Thymus (tissue), 11 donors: ENCODE measurements around the gene ATG7. TPM values are rescaled to one million over a fixed set of nuclear protein-coding genes. Genes with fewer than 3 reads are reported as not detected.

ENCODE experiments used
- DNase-seq, 9 donors: peaks; one replicate each; pipeline ENCODE4 v3.0.0-alpha.2; 2013; ENCODE audit warnings: low spot score in 9 of 9, low read depth in 6 of 9, missing footprints in 1 of 9
- H3K27ac ChIP-seq, 2 donors: one replicate each; pipeline ENCODE4 v1.5.1; 2013; ENCODE audit warnings: control low read depth in 1 of 2, low read depth in 1 of 2, low read length in 1 of 2, mild to moderate bottlenecking in 1 of 2, moderate library complexity in 1 of 2
- H3K27me3 ChIP-seq, 2 donors: one replicate each; pipeline ENCODE4 v1.5.1; 2013; ENCODE audit warnings: low read length in 1 of 2; ENCODE audit not compliant: control insufficient read depth in 2 of 2, insufficient read depth in 1 of 2
- H3K36me3 ChIP-seq, 2 donors: one replicate each; pipeline ENCODE4 v1.5.1; 2013; ENCODE audit warnings: low read length in 1 of 2, mild to moderate bottlenecking in 1 of 2, moderate library complexity in 1 of 2; ENCODE audit not compliant: control insufficient read depth in 2 of 2, insufficient read depth in 2 of 2
- H3K4me1 ChIP-seq, 2 donors: one replicate each; pipeline ENCODE4 v1.5.1; 2013; ENCODE audit warnings: low read length in 2 of 2; ENCODE audit not compliant: control insufficient read depth in 2 of 2, insufficient read depth in 2 of 2
- H3K4me3 ChIP-seq, 2 donors: one replicate each; pipeline ENCODE4 v1.5.1; 2013; ENCODE audit warnings: low read length in 2 of 2, control low read depth in 1 of 2, mild to moderate bottlenecking in 1 of 2
- H3K9me3 ChIP-seq, 2 donors: one replicate each; pipeline ENCODE4 v1.5.1; 2013; ENCODE audit warnings: low read length in 1 of 2, mild to moderate bottlenecking in 1 of 2; ENCODE audit not compliant: control insufficient read depth in 2 of 2, insufficient read depth in 1 of 2
- WGBS: extraction: QIAGEN DNeasy Blood & Tissue Kit; methylation state at CpG from one replicate; pipeline ENCODE4 v1.1.7; 2013; 5-methylcytosine and 5-hydroxymethylcytosine counted together
- polyA plus RNA-seq: library from polyadenylated mRNA; stranded (reverse); fragments of 200-250 nt; gene quantifications from one replicate; pipeline ENCODE4 v1.2.3, GENCODE V29; 2013
- total RNA-seq: library from RNA; stranded (reverse); fragments of 120-200 nt; gene quantifications from one replicate; pipeline ENCODE4 v1.2.4, GENCODE V29; 2013
- donor health status: healthy.

Gene ATG7
- total and polyA plus RNA-seq, 2 donors = 9.0 to 21.7 TPM

DNA sequence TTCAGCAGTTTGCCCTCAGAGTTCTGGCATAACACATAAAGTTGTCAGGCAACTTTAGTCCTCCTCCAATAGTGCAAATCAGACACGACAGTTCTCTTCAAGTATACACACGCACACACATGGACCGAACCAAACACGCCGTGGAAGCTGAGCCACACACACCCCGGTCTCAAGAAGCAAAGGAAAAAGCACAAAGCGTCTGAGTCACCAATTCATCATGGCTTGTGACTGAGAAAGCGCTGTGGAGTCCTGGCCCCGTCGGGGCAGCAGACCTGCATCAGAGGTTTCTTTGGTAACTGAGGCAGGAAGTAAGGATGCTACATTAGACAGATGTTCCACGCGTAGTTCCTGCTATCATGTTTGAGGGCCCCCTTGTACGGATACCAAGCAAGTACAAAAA lies 285.8 kb downstream of the ATG7 start:
- Histone ChIP-seq H3K4me1 (peaks cover 0 to 24% of the 10 kb centered on the region in 2 donors), H3K27me3 (no peaks in the 10 kb centered on the region), H3K27ac (peak overlapping the region in 1 of 2 donors; percentile 55), H3K36me3 (peaks cover 72 to 81% of the 10 kb centered on the region in 2 donors), H3K9me3 (no peaks in the 10 kb centered on the region), H3K4me3 (no peak overlapping the region)
- DNase-seq = no peak
- WGBS = 92% methylated on average over 13 of the region's 13 CpGs

DNA sequence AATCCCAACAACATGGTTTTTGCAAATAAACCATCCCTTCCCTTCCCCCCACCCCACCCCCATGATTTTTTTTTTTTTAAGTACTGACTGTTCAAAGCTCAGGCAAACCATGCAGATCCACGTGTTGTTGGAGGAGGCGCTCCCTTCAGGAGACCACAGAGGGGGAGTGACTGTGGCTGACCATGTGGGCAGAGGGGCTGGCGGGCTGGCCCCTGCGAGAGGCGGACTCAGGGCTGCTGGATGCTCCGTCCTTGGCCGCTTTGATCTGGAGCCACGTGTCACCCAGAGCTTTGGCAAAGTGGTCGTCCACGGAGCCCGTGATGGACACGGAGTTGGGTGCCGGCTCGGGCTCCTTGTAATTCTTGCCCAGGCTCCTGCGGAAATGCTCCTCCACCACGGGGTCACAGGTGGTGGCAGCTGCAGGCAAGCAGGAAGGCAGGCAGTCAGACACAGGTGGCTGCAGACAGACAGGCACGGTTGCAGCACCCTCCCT lies 286.3 kb downstream of the ATG7 start:
- peaks cover 0 to 24% of the 10 kb centered on the region in 2 donors for H3K4me1 ChIP-seq
- peak overlapping the region; percentile 48 to 55 for H3K27ac ChIP-seq
- H3K9me3 ChIP-seq = no peaks in the 10 kb centered on the region
- no peaks in the 10 kb centered on the region for H3K27me3 ChIP-seq
- no peak overlapping the region for H3K4me3 ChIP-seq
- no peak for DNase-seq
- H3K36me3 ChIP-seq = peaks cover 72 to 85% of the 10 kb centered on the region in 2 donors
- 91% methylated on average over 17 of the region's 17 CpGs for WGBS

DNA sequence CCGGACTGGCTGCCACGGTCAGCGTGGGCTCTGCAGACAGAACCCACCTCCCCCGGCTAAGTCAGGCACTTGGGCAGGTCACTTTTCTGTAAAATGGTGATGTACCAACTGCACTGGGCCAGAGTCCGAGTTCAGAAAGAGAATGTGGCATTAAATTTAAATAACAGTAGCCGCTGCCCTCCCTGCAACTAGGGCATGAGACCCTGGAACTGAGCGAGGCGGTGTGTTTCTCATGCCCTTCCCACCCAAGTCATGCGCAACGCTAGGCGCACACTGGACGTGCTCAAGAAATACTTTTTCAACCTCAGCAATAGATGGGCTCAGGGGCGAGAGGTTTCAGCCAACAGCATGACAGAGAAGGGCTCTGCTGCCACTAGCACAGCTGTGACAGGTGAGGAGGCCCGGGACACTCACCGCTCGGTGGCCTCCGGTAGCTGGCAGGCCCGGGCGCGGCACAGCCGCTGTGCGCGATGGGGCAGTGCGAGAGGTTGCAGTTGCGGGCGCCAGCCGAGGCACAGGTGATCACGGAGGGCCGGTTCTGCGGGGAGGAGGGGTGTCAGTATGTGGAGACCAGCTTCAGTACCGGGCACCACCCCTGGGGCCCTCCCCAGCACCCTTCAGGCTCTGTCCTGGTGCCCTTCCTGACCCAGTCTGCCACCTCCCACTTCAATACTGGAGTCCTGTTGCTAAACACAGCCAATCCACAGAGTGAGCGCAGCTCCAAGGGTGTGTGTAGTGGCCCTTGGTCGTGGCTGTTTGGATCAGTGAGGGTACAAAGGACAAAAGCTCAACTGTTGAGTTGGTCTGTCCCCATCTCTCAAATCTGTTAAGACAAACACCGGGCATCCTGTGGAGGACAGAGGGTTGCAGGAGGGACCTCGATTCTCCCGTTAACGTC lies 287.0 kb downstream of the ATG7 start:
- WGBS = 95% methylated on average over 37 of the region's 37 CpGs
- Histone ChIP-seq H3K9me3 (no peaks in the 10 kb centered on the region), H3K4me1 (peaks cover 0 to 24% of the 10 kb centered on the region in 2 donors), H3K27me3 (no peaks in the 10 kb centered on the region), H3K36me3 (peaks cover 79 to 87% of the 10 kb centered on the region in 2 donors), H3K27ac (peak overlapping the region in 1 of 2 donors; percentile 55), H3K4me3 (no peak overlapping the region)
- no peak for DNase-seq

DNA sequence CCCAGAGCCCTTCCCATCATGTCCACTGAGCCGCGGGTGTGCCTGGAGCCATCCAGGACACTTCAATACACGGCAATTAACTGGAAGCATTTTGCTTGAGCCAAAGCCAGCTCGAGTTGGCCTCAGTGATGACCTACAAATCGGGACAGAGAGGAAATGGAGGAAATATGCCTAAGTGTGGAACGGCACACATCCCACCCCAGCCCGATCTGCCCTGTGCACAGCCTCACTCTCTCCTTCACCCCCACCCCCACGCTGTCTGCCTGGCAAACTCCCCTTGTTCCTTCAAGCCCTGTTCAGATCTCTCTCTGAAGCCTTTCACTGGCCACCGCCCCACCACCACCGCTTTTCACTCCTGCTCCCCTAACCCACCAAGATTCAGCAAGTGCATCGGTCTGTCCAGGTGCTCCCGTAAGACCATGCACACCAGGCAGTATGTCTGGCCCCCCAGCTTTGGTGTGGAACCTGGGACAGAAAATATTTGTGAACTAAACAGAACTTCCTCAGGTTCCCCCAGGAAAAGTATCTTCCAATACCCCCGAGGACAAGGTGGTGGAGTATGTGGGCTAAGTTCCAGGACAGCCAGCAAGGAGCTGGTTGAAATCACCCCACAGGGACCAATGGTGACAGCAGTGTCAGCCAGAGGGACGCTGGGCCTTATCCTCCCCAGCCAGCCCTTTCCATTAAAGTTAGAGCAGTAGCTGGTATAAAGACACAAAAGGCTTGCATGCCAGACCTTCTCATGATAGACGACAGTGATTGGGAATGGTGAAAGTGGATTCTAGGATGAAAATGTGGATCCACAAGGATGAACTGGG lies 287.8 kb downstream of the ATG7 start:
- Histone ChIP-seq H3K4me3 (no peak overlapping the region), H3K36me3 (peaks cover 80 to 90% of the 10 kb centered on the region in 2 donors), H3K4me1 (peaks cover 0 to 27% of the 10 kb centered on the region in 2 donors), H3K9me3 (no peaks in the 10 kb centered on the region), H3K27ac (no peak overlapping the region), H3K27me3 (no peaks in the 10 kb centered on the region)
- WGBS = 95% methylated on average over 15 of the region's 15 CpGs
- DNase-seq = no peak

DNA sequence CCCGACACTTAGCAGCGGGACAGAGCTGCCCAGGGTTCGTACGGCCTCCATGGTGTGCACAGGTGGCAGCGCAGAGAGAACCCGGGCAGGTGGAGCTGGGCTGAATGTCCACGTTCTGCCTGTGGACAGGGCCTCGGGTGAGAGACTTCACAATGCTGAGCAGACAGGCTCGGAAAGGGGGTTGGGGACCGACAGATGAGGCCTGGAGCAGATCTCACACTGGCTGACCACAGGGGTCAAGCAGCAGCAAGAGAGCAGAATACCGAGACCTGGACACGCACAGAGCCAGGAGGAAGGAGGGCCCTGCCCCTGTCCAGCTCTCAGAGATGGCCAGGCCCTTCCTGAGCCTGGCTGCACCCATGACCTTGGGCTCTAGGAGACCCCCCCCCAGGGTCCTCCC lies 288.5 kb downstream of the ATG7 start:
- peaks cover 82 to 92% of the 10 kb centered on the region in 2 donors for H3K36me3 ChIP-seq
- WGBS = 99% methylated on average over 12 of the region's 12 CpGs
- no peaks in the 10 kb centered on the region for H3K27me3 ChIP-seq
- no peak for DNase-seq
- H3K27ac ChIP-seq = no peak overlapping the region
- peaks cover 0 to 27% of the 10 kb centered on the region in 2 donors for H3K4me1 ChIP-seq
- no peak overlapping the region for H3K4me3 ChIP-seq
- no peaks in the 10 kb centered on the region for H3K9me3 ChIP-seq

DNA sequence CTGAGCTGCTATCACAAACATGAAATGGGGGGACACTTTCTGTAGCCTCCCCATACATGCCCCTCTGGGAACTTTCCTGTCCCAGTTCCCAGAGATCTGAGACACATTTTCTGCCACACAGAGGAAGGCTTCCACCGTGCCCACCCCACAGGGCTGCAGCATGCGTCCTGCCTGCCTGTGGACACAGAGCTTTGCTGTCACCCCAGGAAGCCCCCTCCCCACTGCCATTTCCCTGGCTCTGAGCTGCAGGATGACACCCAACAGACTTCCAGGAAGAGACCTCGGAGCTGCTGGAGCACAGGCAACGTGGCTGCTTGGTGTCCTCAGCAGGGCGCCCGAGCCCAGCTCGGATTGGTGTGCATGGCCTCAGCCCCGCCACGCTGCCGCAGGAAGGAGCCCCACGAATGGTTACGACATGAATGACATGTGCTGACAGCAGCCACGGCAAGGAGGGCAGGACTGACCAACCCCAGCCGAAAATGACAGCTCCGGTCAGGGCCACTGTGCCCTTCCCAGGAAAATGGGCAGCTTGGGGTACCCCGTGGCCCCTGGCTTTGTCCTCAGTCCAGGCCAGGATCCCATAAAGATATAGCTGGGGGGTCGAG lies 290.2 kb downstream of the ATG7 start:
- Histone ChIP-seq H3K27me3 (no peaks in the 10 kb centered on the region), H3K27ac (no peak overlapping the region), H3K4me3 (no peak overlapping the region), H3K9me3 (no peaks in the 10 kb centered on the region), H3K36me3 (peaks cover 83 to 91% of the 10 kb centered on the region in 2 donors), H3K4me1 (peaks cover 0 to 23% of the 10 kb centered on the region in 2 donors)
- no peak for DNase-seq
- 97% methylated on average over 17 of the region's 17 CpGs for WGBS

DNA sequence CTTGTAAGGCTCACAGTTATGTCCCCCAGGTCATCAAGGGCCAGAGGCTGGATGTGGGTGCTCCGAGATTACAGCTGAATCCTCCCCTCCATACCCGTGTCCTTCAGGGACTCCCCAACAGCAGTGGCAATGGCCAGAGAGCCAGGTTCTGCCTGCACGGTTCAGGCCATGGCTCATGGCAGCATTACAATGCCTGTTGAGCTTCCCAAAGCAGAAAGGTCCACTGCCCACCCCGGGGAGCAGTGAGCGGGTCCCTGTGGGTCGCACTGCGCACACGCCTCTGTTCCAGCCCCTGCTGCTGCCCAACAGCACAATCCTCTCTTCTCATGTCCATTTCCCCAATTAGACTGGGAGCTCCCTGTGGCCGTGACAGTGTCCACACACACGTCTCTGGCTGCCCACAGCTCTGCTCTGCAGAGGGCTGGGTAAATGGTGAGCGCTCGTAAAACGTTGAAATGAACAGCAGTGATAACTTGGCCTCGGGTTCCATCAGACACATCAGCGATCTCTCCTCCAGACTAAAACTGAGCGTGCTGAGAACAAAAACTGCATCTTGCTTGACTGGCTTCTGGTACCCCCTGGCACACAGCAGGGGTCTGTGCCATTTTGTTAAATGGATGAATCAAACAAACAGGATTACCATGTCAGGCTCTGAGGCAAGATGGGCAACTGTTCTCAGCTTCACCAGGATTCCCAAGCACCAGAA lies 291.1 kb downstream of the ATG7 start:
- WGBS = 98% methylated on average over 16 of the region's 16 CpGs
- H3K36me3 ChIP-seq = peaks cover 84 to 92% of the 10 kb centered on the region in 2 donors

DNA sequence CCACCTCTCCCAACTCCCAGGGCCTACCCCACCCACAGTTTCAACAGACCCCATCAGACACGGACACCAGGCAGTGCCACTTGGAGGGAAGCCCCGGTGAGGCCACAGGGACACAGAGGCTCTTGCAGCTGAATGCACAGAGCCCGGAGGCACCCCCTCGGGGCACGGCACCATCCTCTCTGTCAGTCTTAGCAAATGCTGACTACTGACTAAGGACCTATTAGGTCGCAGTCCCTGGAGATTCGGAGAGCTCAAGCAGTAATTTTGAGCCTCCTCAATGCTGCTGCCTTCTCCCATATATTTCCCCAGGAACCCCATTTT lies 291.6 kb downstream of the ATG7 start:
- no peak overlapping the region for H3K4me3 ChIP-seq
- H3K27me3 ChIP-seq = no peaks in the 10 kb centered on the region
- H3K27ac ChIP-seq = no peak overlapping the region
- no peaks in the 10 kb centered on the region for H3K9me3 ChIP-seq
- peaks cover 81 to 91% of the 10 kb centered on the region in 2 donors for H3K36me3 ChIP-seq
- WGBS = 96% methylated on average over 7 of the region's 7 CpGs
- H3K4me1 ChIP-seq = peaks cover 0 to 18% of the 10 kb centered on the region in 2 donors
- DNase-seq = no peak

More for the DNA sequence above, 291.1 kb downstream of the ATG7 start:
- no peak overlapping the region for H3K27ac ChIP-seq
- no peaks in the 10 kb centered on the region for H3K27me3 ChIP-seq
- no peak overlapping the region for H3K4me3 ChIP-seq
- DNase-seq = no peak
- peaks cover 0 to 23% of the 10 kb centered on the region in 2 donors for H3K4me1 ChIP-seq
- no peaks in the 10 kb centered on the region for H3K9me3 ChIP-seq
